Stomach (tissue), 9 donors: Measurements from ENCODE around the gene ABCC9. TPM values are rescaled to one million over a fixed set of nuclear protein-coding genes. Genes with fewer than 3 reads are reported as not detected.

Experiments used
- DNase-seq, 2 donors: peaks; one replicate each; pipeline versions ENCODE4 v3.0.0 to v3.0.0-alpha.2; 2013 to 2019
- H3K27ac ChIP-seq, 5 donors: fragments of 200-600 bp in 4 of 5; sonication (generic) in 4 of 5; one replicate each; pipeline ENCODE4 v1.5.1; 2013 to 2019; ENCODE audit warnings: mild to moderate bottlenecking in 1 of 5, moderate library complexity in 1 of 5
- H3K27me3 ChIP-seq, 3 donors: fragments of 200-600 bp; sonication (generic); one replicate each; pipeline ENCODE4 v1.5.1; 2017 to 2019; ENCODE audit warnings: mixed run types in 1 of 3
- H3K36me3 ChIP-seq, 4 donors: fragments of 200-600 bp; sonication (generic); 1 replicate in 3 of 4; 2 replicates in 1 of 4; pipeline ENCODE4 v1.5.1; 2016 to 2019
- H3K4me1 ChIP-seq, 4 donors: fragments of 200-600 bp; sonication (generic); one replicate each; pipeline ENCODE4 v1.5.1; 2016 to 2019
- H3K4me3 ChIP-seq, 4 donors: fragments of 200-600 bp; sonication (generic) in 3 of 4; one replicate each; pipeline ENCODE4 v1.5.1; 2016 to 2019; ENCODE audit warnings: mild to moderate bottlenecking in 1 of 4
- H3K9me3 ChIP-seq, 4 donors: fragments of 200-600 bp; sonication (generic); one replicate each; pipeline ENCODE4 v1.5.1; 2016 to 2019
- CTCF ChIP-seq, 7 experiments: fragments of 450-650 bp in 4 of 7; fragments of 200-600 bp in 3 of 7; sonication (generic) in 3 of 7; IDR thresholded peaks; one replicate each; pipeline ENCODE4 v1.5.1; 2016 to 2019; ENCODE audit warnings: antibody characterized with exemption in 7 of 7, control low read depth in 2 of 7, mild to moderate bottlenecking in 1 of 7
- EP300 ChIP-seq: sonication (generic); formaldehyde crosslinking; IDR thresholded peaks from one replicate; pipeline ENCODE4 v1.6.1; 2017; ENCODE audit warnings: antibody characterized with exemption
- POLR2A ChIP-seq, 4 donors: fragments of 450-650 bp; IDR thresholded peaks; one replicate each; pipeline ENCODE4 v1.6.1; 2016; ENCODE audit warnings: antibody characterized with exemption in 4 of 4, control low read depth in 2 of 4, mild to moderate bottlenecking in 1 of 4, moderate library complexity in 1 of 4
- POLR2AphosphoS5 ChIP-seq, 3 donors: sonication (generic); formaldehyde crosslinking; IDR thresholded peaks; one replicate each; pipeline ENCODE4 v1.6.1; 2016; ENCODE audit warnings: antibody characterized with exemption in 3 of 3
- WGBS, 5 donors: extraction: QIAGEN DNeasy Blood & Tissue Kit in 3 of 5; methylation state at CpG; one replicate each; pipeline versions ENCODE4 v1.1.5 to v1.1.7; 2013 to 2018; 5-methylcytosine and 5-hydroxymethylcytosine counted together
- intact Hi-C: fragments of 100-400 bp; cut with DNase I; formaldehyde crosslinking; loops from one replicate; pipeline ENCODE4 v1.15.1; 2023; ENCODE audit warnings: low total_unique reads
- polyA plus RNA-seq, 3 donors: library from polyadenylated mRNA; stranded (reverse); fragments of 200-250 nt; gene quantifications; one replicate each; pipeline ENCODE4 v1.2.3, GENCODE V29; 2013
- total RNA-seq, 5 donors: library from RNA; depleted of rRNA; stranded (reverse); fragments of >200 nt; gene quantifications; one replicate each; pipeline versions ENCODE4 v1.1.0 to v1.2.3, GENCODE V29; 2014 to 2016
- donor health status: healthy with polysubstance abuse.
- donor health status: Bipolar disorder and iron deficiency.
- donor health status: healthy.

Gene ABCC9
- total and polyA plus RNA-seq, 8 donors = 1.2 to 60.1 (median 10.4) TPM

- Histone ChIP-seq H3K4me3 (no peak overlapping the region), H3K4me1 (no peaks in the 10 kb centered on the region), H3K27ac (no peak overlapping the region), H3K27me3 (no peaks in the 10 kb centered on the region), H3K9me3 (no peaks in the 10 kb centered on the region), H3K36me3 (no peaks in the 10 kb centered on the region)
- no peak for DNase-seq
- TF ChIP-seq POLR2A (IDR thresholded peaks at IDR 0.05) = no peak
- 57 to 75% (median 67%) methylated on average over 2 of the region's 2 CpGs for WGBS, 5 donors
- intact Hi-C loops = no loop called here
Observed at GRCh38 chr12:21985155-21985554, 43.9 kb upstream of the ABCC9 start.

DNA sequence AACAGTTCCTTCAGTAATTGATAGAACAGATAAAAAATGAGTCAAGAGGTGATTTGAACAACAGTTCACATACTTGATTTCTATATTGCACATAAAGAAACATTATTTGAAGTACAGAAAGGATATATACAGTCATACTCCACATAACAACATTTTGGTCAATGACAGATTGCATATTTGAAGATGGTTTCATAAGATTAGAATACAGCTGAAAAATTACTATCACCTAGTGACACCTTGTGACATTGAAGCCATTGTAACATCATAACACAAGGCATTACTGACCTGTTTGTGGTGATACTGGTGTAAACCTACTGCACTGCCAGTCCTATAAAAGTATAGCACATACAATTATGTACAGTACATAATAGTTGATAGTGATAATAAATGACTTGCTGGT is 43.1 kb upstream of the ABCC9 start:
- no peak for DNase-seq
- H3K36me3 ChIP-seq = no peaks in the 10 kb centered on the region
- no peak overlapping the region for H3K4me3 ChIP-seq
- TF ChIP-seq CTCF (IDR thresholded peaks at IDR 0.05) = no peak
- TF ChIP-seq EP300 = no peak
- TF ChIP-seq POLR2A (IDR thresholded peaks at IDR 0.05) = no peak
- no peak for TF ChIP-seq POLR2AphosphoS5 (IDR thresholded peaks at IDR 0.05)
- H3K27me3 ChIP-seq = no peaks in the 10 kb centered on the region
- H3K4me1 ChIP-seq = no peaks in the 10 kb centered on the region
- no peaks in the 10 kb centered on the region for H3K9me3 ChIP-seq
- H3K27ac ChIP-seq = no peak overlapping the region
- intact Hi-C loops = no loop called here

- DNase-seq = no peak
- Histone ChIP-seq H3K4me3 (no peak overlapping the region), H3K4me1 (no peaks in the 10 kb centered on the region), H3K9me3 (no peaks in the 10 kb centered on the region), H3K36me3 (no peaks in the 10 kb centered on the region), H3K27ac (no peak overlapping the region), H3K27me3 (no peaks in the 10 kb centered on the region)
- intact Hi-C loops = no loop called here
- TF ChIP-seq EP300 = no peak
- no peak for TF ChIP-seq CTCF (IDR thresholded peaks at IDR 0.05)
- 37 to 71% (median 49%) methylated on average over 3 of the region's 3 CpGs for WGBS, 5 donors
Observed at GRCh38 chr12:21983095-21983494, 41.9 kb upstream of the ABCC9 start.

DNA sequence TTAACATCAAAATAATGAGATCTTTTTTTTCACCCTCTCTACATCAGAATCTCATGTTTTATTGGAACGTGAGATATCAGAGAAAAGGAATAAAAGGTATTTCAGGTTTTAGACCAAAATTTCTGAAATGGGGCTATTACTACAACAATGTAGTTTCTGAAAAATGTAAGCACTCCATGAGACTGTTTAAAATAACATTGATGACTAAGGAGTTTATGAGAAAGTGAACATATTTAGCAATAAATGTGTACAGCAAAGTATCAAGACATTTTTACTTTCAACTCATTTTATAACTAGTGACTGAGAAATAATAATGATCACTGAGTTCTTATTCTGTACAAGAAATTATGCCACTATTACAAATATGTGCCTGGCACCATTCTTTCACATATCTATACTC is 39.3 kb upstream of the ABCC9 start:
- no peak overlapping the region for H3K27ac ChIP-seq
- WGBS, 5 donors = 72 to 94% (median 82%) methylated on average over 1 of the region's 1 CpG
- DNase-seq = no peak
- no peaks in the 10 kb centered on the region for H3K36me3 ChIP-seq
- H3K4me3 ChIP-seq = no peak overlapping the region
- H3K9me3 ChIP-seq = no peaks in the 10 kb centered on the region
- no peaks in the 10 kb centered on the region for H3K27me3 ChIP-seq
- TF ChIP-seq POLR2A (IDR thresholded peaks at IDR 0.05) = no peak
- no peak for TF ChIP-seq POLR2AphosphoS5 (IDR thresholded peaks at IDR 0.05)
- TF ChIP-seq EP300 = no peak
- TF ChIP-seq CTCF (IDR thresholded peaks at IDR 0.05) = no peak
- no peaks in the 10 kb centered on the region for H3K4me1 ChIP-seq
- intact Hi-C loops = no loop called here

DNA sequence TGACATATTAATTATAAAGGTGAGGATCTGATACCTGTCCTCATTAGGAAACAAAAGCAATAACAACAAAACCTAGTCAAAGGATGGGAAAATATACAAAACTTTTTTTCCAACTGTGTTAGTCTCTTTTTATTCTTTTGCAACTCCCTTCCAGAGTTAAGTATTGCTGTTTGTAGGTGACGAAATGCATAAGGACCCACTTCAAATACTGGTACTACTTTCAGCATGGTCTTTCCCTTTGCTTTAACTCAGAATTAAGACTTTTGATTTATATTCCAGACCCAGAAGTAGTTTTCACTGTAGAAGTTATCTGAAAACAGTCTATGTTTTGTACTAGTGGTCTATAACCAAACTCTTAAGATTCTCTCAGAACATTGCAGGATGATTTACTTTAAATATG is 34.1 kb upstream of the ABCC9 start:
- intact Hi-C loops = no loop called here
- H3K27me3 ChIP-seq = no peaks in the 10 kb centered on the region
- no peak overlapping the region for H3K4me3 ChIP-seq
- DNase-seq = no peak
- no peak overlapping the region for H3K27ac ChIP-seq
- H3K9me3 ChIP-seq = no peaks in the 10 kb centered on the region
- no peaks in the 10 kb centered on the region for H3K36me3 ChIP-seq
- 79 to 91% (median 90%) methylated on average over 1 of the region's 1 CpG for WGBS, 5 donors
- TF ChIP-seq POLR2AphosphoS5 (IDR thresholded peaks at IDR 0.05) (no peak), CTCF (IDR thresholded peaks at IDR 0.05) (no peak), EP300 (no peak), POLR2A (IDR thresholded peaks at IDR 0.05) (no peak)
- H3K4me1 ChIP-seq = no peaks in the 10 kb centered on the region
